ENCODE data around the gene ZFP1.

The ZFP1 gene

DNA sequence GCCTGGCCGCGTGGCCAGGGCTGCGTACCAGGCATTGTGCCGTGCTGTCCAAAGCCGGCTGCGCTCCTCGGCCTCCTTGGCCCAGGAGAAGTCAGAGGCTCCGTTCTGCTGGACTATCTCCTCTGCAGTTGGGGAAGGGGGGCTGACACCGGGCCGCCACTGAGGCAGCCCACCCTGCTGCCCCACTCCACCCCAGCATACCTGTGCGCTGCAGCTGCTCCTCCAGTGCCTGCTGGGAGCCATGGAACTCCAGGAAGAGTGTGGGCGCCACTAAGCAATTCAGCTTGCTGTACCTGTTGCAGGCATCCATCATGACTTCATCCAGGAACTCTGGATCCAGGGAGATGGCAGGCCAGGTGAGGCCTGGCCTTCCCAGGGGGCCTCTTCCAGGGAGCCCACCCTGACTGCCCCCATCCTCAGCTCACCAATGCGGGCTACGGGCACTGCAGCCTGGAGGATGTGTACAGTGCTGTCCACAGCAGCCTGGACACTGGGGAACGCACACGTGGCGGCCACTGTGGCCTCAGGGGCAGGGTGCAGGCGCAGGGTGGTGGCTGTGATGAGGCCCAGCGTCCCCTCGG, 34.7 kb upstream of the ZFP1 start:
- no peak for DNase-seq

- DNase-seq, result no peak
Measured at GRCh38 chr16:75114179-75114945, 34.0 kb upstream of the ZFP1 start.

- DNase-seq, result no peak
Measured at GRCh38 chr16:75114946-75115825, 33.1 kb upstream of the ZFP1 start.

DNA sequence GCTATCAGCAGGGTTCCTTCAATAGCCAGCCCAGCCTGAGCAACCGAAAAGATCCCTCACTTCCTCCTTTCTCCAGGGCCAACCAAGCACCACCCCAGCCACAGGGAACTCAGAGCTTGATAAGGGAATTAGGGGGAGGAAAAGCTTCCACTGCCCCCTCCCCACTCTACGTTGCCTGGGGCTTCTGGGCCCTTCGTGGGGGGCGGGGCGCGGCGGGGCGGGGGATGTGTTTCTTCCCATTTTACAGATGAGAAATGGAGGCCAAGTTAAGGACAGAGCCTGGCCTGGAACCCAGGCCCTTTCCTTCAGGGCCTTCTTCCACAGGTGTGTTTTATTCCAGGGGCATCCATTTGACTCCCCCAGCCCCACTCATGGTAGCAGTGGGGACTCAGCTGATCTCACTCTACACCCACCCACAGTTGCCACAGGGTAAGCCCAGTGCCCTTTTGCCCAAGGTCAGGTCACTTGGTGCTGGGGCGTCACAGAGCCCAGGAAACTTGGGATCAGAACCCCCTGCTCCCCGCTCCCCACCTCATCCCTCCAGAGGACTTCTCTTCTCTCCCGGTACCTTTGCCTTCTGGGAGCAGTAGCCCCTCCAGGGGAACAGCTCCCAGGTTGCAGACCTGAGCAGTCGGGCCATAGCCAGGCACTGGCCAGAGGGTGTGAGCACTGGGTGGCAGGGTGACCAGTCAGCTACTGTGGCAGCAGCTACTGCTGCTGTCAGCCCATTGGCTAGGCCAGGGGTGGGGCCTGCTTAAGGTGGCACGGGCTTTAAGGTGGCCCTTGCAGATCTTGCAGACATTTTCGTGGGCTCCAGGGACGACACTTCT, 32.0 kb upstream of the ZFP1 start, which contains the start of gene LDHD:
Gene LDHD, minus strand, starts transcription at position 700 of the 830 bp plus-strand sequence. Its CDS starts 60 bp downstream, at position 640.
- DNase-seq, result peak; percentile 26

DNA sequence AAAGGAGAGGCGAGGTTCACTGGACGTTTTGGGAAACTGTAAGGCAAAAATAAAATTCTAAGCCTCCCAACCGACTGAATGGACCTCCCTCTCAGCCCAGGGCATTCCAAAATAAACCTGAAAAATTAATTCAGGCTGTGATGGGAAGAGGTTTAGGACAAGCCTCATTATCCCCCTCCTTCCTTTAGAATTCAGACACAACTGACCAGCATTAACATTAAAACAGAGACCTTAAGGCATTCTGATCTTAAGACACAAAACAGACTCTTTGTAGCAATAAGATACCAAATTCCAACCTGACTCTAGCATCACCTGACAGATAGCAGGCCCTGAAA, 31.4 kb upstream of the ZFP1 start:
- no peak for DNase-seq

- no peak for DNase-seq
Measured at GRCh38 chr16:75118943-75119539, 29.3 kb upstream of the ZFP1 start.

DNA sequence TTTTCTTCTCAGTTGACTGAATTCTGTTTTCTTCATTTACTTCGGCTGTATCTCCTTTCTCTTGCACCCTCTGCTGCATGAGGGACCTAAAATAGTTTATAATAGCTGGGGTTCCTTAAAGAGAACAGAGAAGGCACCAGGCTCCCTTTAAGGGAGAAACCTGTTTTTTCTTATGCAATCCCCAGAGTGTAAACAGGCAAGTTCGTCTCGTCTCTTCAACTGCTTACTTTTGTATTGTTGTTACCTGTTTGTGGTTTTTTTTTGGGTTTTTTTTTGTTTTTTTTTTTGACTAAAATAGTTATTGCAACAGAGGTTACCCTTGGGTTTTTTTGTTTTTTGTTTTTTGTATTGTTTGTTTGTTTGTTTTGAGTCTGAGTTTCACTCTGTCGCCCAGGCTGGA, 28.1 kb upstream of the ZFP1 start:
- no peak for DNase-seq

- DNase-seq, result peak; percentile 28
Measured at GRCh38 chr16:75121949-75122568, 26.3 kb upstream of the ZFP1 start.

DNA sequence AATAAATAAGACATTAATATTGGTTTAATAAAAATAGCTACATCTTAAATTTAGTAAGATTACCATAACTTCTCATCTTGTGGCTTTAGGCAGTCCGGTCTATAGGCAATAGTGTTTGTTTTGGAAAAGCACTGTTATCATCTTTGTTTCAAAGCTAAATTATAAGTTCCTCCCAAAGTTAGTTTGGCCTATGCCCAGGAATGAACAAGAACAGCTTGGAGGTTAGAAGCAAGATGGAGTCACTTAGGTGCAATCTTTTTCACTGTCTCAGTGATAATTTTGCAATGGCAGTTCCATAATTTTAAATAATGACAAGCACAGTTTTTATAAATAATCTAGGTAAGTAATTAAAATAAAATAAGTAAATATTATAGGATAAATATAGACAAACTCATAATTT, 25.7 kb upstream of the ZFP1 start:
- no peak for DNase-seq

DNA sequence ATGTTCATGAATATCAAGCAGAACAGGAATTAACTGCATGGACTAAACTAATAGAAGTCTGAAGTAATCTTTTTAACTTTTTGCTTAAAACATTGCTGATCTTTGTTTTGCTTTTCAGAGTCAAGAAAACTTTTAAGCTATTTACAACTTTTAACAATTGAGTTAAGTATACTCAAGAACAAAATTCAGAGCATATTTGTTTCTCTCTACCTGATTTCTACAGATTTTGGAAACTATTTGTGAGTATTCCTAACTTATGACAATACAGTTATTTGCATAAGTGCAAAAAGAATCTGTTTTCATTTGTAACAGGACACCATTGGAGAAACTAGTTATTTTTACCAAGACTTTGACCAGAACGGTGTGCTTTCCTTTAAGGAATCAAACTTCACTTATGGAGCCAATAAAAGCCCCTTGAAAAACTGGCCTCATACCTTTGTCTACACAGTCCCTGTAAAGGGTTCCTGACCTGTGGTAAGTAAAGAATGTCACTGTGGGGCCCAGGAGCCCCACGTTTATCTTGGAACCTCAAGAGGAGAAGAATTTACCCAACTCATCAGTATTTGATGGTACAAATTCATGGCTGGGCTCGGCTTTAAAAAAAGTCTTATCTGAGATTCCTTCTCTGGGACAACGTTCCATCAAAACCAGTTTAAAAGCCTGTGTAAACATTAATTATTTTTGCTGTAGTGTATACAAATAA, 20.5 kb upstream of the ZFP1 start:
- no peak for DNase-seq

GRCh38 chr16:75129421-75130149, 18.7 kb upstream of the ZFP1 start:
- peak; percentile 54 for DNase-seq

GRCh38 chr16:75130150-75130771, 18.1 kb upstream of the ZFP1 start:
- DNase-seq, result peak; percentile 21

DNA sequence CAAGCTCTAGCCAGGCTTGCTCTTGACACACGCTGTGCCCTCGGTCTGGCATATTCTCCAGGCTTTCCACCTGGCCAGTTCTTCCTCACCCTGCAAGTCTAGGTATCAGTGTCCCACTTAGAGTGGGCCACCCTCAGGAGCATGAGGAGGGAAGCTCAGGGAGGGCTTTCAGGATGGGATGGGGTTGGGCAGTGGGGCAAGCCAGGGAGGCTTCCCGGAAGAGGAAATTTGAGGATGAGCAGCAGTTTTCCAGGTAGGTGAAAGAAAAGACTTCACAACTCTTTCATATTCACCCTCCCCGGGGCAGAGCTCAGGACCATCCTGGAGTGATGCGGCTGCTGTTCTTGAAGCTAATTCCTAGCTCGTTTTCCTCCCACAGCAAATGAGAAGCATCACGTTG, 17.2 kb upstream of the ZFP1 start:
- DNase-seq, result no peak

GRCh38 chr16:75138233-75138632, 10.1 kb upstream of the ZFP1 start:
- no peak for DNase-seq

GRCh38 chr16:75138636-75139035, 9.7 kb upstream of the ZFP1 start:
- DNase-seq, result no peak

DNA sequence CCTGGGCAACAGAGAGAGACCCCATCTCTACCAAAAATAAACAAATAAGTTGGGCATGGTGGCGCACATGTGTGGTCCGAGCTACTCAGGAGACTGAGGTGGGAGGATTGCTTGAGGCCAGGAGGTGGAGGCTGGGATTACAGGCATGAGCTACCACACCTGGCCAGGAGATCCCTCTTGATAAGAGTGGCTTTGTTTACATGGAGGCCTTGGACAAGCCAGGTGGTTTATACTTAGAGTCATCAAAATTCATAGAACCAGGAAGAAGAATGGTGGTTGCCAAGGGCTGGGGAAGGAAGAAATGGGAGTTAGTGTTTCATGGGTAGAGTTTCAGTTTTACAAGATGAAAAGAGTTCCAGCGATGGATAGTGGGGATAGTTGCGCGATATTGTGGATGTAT, 8.8 kb upstream of the ZFP1 start:
- peak; percentile 79 for DNase-seq

- DNase-seq, result no peak
Measured at GRCh38 chr16:75143941-75144340, 4.4 kb upstream of the ZFP1 start.

DNA sequence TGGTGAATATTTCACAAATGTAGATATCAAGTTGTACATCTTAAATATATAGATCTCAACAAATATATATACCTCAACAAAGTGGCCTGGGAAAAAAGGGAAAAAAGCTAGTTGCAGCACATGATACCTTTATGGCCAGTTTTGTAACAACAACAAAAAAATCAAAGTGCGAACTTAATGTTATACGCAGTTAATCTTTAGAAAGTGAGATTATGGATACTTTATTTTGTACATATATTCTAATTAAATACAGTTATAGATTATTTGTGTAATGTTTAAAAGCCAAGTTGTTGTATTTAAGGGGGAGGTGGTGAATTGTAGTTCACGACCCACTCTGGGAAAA, 385 bp upstream of the ZFP1 start:
- no peak for DNase-seq

DNA sequence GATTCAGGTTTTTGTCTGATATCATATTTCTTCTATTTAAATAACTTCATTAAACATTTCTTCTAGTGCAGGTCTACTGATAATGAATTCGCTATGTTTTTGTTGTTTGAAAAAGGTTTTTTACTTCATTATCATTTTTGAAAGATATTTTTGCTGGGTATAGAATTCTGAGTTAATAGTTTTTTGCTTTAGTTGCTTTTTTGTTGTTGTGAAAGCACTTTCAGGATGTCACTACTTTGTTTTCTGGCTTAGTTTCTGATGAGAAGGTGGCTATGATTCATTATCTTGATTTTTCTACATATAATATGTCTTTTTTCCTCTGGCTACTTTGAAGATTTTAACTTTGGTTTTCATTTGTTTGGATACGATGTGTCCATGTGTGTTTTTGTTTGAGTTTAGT, 3.5 kb downstream of the ZFP1 start:
- DNase-seq, result no peak

DNA sequence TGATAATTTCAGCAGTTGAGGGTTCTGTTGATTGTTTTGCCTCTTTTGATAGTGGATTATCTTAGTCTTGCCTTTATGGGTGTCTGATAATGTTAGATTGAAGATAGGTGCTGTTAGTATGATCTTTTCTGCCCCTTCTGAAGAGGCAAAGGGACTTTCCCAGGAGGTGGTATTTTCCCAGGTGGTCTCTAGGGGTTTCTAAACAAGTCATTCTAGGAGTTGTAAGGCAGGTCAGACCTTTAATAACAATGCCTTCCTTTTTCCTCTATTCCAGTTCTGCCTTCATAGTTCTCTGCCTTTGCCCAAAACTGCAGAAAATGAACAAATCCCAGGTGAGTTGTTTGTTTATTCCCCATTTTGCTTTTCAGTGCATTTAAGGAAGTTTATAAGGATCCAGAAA, 4.3 kb downstream of the ZFP1 start:
- no peak for DNase-seq

All from DMS53 (cell line).